ENCODE data around the gene SLC12A8.

DNA sequence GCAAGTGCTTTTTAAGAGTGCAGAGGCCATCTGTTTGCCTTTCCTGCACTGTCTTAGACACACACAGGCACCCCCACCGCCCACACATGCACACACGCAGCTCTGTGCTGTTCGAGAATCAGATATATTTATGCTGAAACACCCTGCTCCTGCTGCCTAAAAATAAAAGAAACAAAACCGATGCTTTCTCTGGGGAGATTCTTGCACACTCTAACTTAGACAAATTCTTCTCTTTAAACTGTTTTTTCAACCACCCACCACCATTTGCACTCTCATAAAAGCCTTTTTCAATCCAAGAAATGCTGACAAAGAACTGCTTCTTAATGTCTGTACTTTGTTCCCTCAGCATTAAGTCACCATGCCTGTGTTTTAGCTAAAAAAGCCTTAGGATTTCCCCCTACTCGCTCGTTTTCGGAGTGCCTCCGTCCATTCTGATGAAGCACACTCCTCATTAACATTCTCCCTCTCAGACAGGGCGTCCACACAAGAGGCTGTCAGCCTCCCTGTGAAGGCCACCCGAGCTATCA is 26.2 kb downstream of the SLC12A8 start:
- TF ChIP-seq, protein P1, sequence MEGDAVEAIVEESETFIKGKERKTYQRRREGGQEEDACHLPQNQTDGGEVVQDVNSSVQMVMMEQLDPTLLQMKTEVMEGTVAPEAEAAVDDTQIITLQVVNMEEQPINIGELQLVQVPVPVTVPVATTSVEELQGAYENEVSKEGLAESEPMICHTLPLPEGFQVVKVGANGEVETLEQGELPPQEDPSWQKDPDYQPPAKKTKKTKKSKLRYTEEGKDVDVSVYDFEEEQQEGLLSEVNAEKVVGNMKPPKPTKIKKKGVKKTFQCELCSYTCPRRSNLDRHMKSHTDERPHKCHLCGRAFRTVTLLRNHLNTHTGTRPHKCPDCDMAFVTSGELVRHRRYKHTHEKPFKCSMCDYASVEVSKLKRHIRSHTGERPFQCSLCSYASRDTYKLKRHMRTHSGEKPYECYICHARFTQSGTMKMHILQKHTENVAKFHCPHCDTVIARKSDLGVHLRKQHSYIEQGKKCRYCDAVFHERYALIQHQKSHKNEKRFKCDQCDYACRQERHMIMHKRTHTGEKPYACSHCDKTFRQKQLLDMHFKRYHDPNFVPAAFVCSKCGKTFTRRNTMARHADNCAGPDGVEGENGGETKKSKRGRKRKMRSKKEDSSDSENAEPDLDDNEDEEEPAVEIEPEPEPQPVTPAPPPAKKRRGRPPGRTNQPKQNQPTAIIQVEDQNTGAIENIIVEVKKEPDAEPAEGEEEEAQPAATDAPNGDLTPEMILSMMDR (IDR thresholded peaks at IDR 0.05; ENCODE audit: low read length) = no peak
- no peak for TF ChIP-seq EZH2 (optimal IDR thresholded peaks at IDR 0.05; ENCODE audit: low read depth, low read length)
- no peak for TF ChIP-seq EZH2phosphoT487 (IDR thresholded peaks at IDR 0.05; ENCODE audit: low read length)
